ENCODE results near the gene GGT5.
A peak's percentile ranks its signal among the peaks of the same experiment; 100 is the strongest.

Gene GGT5

DNA sequence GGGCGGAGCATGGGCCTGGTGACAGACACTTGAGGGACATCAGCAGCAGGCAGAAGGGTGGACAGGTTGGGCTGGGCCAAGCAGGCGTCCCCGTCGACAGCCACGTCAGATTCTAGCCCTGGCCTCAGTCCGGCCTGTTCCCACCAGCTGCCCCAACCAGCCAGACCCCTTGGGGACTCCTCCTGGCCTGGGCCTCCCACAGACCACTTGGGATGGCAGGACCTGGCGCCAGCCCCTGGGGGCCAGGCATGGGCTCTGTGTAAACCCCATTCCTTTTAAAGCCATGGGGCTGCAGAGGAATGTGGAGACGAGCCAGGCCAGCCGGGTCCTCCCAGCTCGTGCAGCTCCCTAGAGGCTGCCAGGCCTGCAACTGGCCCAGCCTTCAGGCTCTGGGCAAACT, 68.3 kb downstream of the GGT5 start:
- Histone ChIP-seq H3K27me3 (ENCODE audit: insufficient read depth, low read depth) (no peaks in the 10 kb centered on the region), H2AFZ (ENCODE audit: low read depth) (no peak overlapping the region), H3K4me2 (no peak overlapping the region), H3K4me1 (ENCODE audit: low read depth, poor library complexity, severe bottlenecking) (no peaks in the 10 kb centered on the region), H3K79me2 (ENCODE audit: insufficient read depth, low read depth) (no peaks in the 10 kb centered on the region), H3K27ac (no peak overlapping the region), H3K9ac (no peak overlapping the region), H3K36me3 (ENCODE audit: insufficient read depth) (no peaks in the 10 kb centered on the region), H3K4me3 (IDR thresholded peaks at IDR 0.05; ENCODE audit: insufficient read depth, low read depth, low read length) (no peak overlapping the region), H4K20me1 (ENCODE audit: insufficient read depth) (no peaks in the 10 kb centered on the region)
- TF ChIP-seq, protein P1, sequence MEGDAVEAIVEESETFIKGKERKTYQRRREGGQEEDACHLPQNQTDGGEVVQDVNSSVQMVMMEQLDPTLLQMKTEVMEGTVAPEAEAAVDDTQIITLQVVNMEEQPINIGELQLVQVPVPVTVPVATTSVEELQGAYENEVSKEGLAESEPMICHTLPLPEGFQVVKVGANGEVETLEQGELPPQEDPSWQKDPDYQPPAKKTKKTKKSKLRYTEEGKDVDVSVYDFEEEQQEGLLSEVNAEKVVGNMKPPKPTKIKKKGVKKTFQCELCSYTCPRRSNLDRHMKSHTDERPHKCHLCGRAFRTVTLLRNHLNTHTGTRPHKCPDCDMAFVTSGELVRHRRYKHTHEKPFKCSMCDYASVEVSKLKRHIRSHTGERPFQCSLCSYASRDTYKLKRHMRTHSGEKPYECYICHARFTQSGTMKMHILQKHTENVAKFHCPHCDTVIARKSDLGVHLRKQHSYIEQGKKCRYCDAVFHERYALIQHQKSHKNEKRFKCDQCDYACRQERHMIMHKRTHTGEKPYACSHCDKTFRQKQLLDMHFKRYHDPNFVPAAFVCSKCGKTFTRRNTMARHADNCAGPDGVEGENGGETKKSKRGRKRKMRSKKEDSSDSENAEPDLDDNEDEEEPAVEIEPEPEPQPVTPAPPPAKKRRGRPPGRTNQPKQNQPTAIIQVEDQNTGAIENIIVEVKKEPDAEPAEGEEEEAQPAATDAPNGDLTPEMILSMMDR (conservative IDR thresholded peaks at IDR 0.05; ENCODE audit: low read depth, low read length): no peak

DNA sequence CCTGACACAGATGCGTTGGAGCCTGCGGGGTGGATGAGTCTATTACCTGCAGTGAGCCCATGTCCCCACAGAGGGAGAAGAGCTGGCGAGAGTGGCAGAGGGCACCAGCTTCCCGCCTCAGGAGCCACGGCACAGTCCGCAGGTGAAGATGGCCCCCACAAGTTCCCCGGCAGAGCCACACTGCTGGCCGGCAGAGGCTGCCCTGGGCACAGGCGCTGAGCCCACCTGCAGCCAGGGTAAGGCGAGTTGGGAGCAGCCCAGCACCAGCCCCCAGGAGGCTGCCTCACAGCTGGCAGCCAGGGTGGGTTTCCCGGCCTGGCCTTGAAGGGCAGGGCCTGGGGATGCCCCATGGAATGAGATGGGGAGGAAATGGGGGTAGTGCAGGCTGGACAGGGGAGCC, 68.8 kb downstream of the GGT5 start:
- no peak overlapping the region for H3K4me3 ChIP-seq (IDR thresholded peaks at IDR 0.05; ENCODE audit: insufficient read depth, low read depth, low read length)
- H4K20me1 ChIP-seq (ENCODE audit: insufficient read depth): no peaks in the 10 kb centered on the region
- no peak overlapping the region for H3K9ac ChIP-seq
- H3K27me3 ChIP-seq (ENCODE audit: insufficient read depth, low read depth): no peaks in the 10 kb centered on the region
- H3K27ac ChIP-seq: no peak overlapping the region
- H2AFZ ChIP-seq (ENCODE audit: low read depth): no peak overlapping the region
- no peak overlapping the region for H3K4me2 ChIP-seq
- no peaks in the 10 kb centered on the region for H3K36me3 ChIP-seq (ENCODE audit: insufficient read depth)
- H3K79me2 ChIP-seq (ENCODE audit: insufficient read depth, low read depth): no peaks in the 10 kb centered on the region
- no peaks in the 10 kb centered on the region for H3K4me1 ChIP-seq (ENCODE audit: low read depth, poor library complexity, severe bottlenecking)
- TF ChIP-seq, protein P1 (conservative IDR thresholded peaks at IDR 0.05; ENCODE audit: low read depth, low read length): no peak

DNA sequence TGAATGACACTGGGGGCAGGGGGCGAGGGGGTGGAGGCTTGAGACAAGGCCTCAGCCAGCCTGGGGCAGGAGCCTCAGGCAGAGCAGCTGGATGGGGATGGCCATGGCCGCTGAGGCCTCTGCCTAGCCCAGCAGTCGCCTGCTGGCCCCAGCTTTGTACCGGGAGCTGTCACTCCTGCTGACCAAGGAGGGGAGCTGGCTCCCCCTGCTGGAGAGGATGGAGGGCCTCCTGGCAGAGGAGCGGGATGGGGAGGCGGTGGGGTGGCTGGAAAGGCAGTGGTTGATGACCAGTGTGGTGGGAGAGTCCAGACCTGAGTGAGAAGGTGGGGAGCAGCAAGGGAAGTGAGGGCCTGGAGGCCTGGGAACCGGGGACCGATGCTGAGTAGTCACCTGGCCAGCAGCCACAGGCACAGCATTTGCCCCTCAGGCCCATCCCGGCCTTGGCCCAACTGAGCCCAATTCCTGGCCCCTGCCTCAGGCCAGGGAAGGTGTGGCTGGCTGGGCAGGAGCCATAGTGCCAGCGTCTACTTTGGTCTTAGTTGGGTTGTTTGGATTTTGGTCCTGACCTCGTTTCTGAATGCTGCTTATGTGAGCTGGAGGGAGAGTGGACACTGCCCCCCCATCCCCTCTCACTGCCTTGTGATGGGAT, 69.6 kb downstream of the GGT5 start:
- no peaks in the 10 kb centered on the region for H3K4me1 ChIP-seq (ENCODE audit: low read depth, poor library complexity, severe bottlenecking)
- TF ChIP-seq, protein P1 (conservative IDR thresholded peaks at IDR 0.05; ENCODE audit: low read depth, low read length): peak; percentile 81
- H3K4me3 ChIP-seq (IDR thresholded peaks at IDR 0.05; ENCODE audit: insufficient read depth, low read depth, low read length): no peak overlapping the region
- H3K36me3 ChIP-seq (ENCODE audit: insufficient read depth): no peaks in the 10 kb centered on the region
- no peak overlapping the region for H2AFZ ChIP-seq (ENCODE audit: low read depth)
- H3K9ac ChIP-seq: no peak overlapping the region
- H3K4me2 ChIP-seq: no peak overlapping the region
- no peaks in the 10 kb centered on the region for H3K79me2 ChIP-seq (ENCODE audit: insufficient read depth, low read depth)
- no peaks in the 10 kb centered on the region for H3K27me3 ChIP-seq (ENCODE audit: insufficient read depth, low read depth)
- H4K20me1 ChIP-seq (ENCODE audit: insufficient read depth): no peaks in the 10 kb centered on the region
- H3K27ac ChIP-seq: no peak overlapping the region

DNA sequence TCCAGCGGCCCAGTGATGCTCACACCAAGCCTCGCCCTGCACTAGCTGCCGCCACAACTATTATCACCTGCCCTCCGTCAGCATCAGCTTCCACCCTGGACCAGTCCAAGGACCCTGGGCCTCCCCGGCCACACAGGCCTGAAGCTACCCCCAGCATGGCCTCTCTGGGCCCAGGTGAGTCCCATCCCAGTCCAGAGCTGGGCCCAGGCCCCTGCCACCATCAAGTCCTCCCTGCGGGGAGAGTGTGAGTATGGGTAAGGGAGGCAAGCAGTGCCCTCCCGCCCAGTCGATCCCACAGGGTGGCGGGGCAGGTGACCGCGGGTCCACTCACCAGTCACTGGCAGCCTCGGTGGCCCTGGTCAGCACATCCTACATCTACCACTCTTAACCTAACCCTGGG, 73.1 kb downstream of the GGT5 start:
- H4K20me1 ChIP-seq (ENCODE audit: insufficient read depth): no peaks in the 10 kb centered on the region
- H3K36me3 ChIP-seq (ENCODE audit: insufficient read depth): no peaks in the 10 kb centered on the region
- no peak overlapping the region for H3K9ac ChIP-seq
- H2AFZ ChIP-seq (ENCODE audit: low read depth): no peak overlapping the region
- no peak overlapping the region for H3K4me3 ChIP-seq (IDR thresholded peaks at IDR 0.05; ENCODE audit: insufficient read depth, low read depth, low read length)
- H3K79me2 ChIP-seq (ENCODE audit: insufficient read depth, low read depth): no peaks in the 10 kb centered on the region
- H3K4me2 ChIP-seq: no peak overlapping the region
- no peaks in the 10 kb centered on the region for H3K4me1 ChIP-seq (ENCODE audit: low read depth, poor library complexity, severe bottlenecking)
- no peak overlapping the region for H3K27ac ChIP-seq
- H3K27me3 ChIP-seq (ENCODE audit: insufficient read depth, low read depth): no peaks in the 10 kb centered on the region
- TF ChIP-seq, protein P1 (conservative IDR thresholded peaks at IDR 0.05; ENCODE audit: low read depth, low read length): no peak
